HG03520 (cell line): ENCODE measurements around the gene ADRM1.
A peak's percentile ranks its signal among the peaks of the same experiment; 100 is the strongest.

Source experiments
- ATAC-seq: cut with Tn5 transposase; IDR thresholded peaks from one replicate; pipeline ENCODE4 v1.9.1; 2021; ENCODE audit warnings: mild to moderate bottlenecking, moderate library complexity; ENCODE audit not compliant: unreplicated experiment

ADRM1 gene, protein sequence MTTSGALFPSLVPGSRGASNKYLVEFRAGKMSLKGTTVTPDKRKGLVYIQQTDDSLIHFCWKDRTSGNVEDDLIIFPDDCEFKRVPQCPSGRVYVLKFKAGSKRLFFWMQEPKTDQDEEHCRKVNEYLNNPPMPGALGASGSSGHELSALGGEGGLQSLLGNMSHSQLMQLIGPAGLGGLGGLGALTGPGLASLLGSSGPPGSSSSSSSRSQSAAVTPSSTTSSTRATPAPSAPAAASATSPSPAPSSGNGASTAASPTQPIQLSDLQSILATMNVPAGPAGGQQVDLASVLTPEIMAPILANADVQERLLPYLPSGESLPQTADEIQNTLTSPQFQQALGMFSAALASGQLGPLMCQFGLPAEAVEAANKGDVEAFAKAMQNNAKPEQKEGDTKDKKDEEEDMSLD

DNA sequence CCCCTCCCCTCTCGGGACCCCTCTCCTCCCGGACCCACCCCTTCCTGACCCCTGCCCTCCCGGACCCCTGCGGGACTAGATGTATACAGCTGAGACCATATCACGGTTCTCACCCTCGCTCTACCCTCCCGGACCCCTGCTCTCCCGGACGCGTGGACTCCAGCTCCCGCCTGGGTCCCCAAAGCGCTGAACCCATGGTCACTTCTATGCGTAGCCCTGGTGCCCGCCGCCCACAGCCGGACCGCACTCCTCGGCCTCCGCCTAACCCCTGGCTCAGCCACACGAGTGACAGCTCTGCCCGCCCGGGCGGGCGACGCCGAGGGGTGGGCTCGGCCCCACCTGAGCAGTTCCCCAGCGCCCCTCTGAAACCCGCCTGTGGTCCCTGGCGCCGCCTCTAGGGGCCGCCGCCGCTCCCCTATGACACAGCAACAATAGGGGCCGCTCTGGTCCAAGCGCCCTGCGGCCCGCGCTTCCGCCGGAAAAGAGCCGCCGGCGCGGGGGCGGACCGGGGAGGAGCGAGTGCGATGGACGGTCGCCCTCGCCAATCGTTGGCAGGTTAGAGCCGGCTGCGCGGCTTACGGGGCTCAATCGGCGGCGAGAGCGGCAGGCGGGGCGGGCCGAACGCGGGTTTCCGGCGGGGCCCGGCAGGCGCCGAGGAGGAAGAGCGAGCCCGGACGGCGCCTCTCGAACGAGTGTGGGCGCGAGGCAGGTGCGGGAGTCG, at the start of gene ADRM1:
TSS of gene ADRM1 (plus strand) at position 657 of the 721 bp plus-strand sequence. CDS start 572 bp downstream, outside the sequence.
- ATAC-seq, result peak; percentile 83

DNA sequence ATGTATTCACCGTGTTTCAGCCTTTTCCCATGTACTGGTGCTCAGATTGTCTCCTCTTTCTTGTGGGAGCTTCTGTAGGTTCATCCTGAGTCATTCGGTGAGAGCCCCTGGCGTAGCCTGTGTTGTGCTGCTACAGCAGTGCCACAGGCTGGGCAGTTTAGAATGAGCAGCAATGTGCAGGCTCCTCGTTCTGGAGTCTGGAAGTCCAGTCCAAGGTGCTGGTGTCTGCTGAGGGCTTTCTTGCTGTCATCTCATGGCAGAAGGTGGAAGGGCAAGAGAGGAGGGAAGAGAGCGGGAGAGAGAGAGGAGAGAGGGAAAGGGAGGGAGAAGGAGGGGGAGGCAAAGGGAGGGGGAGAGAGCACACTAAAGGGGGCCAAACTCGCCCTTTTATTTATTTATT, 49.4 kb upstream of the ADRM1 start:
- ATAC-seq, result no peak

DNA sequence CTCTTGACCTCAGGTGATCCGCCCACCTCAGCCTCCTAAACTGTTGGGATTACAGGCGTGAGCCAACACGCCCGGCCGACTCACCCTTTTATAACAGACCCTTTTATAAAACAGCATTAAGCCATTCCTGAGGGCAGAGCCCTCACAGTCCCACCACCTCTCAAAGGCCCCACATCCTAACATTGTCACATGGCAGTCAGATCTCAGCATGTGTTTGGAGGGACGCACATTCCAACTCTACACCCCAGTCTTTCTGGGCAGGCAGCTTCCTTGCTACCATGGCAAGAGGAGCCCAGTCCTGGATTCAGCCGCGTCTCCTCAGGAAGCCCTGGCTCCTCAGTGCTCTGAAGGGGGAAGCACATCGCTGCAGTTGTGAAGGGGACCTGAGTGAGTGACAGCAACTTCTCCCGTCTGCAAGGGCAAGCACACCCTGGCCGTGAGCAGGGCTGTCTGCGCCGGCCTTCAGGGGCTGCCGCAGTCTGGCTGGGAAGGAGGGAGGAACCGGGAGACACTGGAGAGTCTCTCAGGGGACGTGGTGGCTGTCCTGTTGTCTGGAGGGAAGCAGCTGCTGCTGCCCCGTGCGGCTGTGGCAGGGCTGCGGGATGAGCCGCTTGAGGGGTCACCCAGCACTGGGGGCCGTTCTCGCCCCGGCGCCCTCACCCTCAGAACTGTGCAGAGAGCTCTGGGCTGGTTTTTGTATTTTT, 48.6 kb upstream of the ADRM1 start:
- ATAC-seq, result no peak

DNA sequence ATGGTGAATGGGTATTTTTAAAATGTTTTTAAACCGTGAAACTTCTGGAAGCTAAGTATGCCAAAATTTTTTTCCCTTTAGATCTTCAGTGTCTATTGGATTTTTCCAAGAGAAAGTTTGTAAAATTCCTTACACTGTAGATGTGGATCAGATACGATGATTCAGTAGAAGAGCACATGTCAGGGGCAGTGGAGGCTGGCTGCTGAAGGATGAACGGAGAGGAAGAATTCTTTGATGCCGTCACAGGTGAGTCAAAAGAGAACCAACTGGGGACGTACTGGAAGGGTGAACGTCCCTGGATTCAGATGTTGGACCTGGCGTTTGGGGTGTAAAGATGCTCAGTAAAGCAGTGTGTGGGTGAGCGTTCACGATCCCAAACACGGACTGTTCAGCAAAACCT, 46.8 kb upstream of the ADRM1 start:
- no peak for ATAC-seq

DNA sequence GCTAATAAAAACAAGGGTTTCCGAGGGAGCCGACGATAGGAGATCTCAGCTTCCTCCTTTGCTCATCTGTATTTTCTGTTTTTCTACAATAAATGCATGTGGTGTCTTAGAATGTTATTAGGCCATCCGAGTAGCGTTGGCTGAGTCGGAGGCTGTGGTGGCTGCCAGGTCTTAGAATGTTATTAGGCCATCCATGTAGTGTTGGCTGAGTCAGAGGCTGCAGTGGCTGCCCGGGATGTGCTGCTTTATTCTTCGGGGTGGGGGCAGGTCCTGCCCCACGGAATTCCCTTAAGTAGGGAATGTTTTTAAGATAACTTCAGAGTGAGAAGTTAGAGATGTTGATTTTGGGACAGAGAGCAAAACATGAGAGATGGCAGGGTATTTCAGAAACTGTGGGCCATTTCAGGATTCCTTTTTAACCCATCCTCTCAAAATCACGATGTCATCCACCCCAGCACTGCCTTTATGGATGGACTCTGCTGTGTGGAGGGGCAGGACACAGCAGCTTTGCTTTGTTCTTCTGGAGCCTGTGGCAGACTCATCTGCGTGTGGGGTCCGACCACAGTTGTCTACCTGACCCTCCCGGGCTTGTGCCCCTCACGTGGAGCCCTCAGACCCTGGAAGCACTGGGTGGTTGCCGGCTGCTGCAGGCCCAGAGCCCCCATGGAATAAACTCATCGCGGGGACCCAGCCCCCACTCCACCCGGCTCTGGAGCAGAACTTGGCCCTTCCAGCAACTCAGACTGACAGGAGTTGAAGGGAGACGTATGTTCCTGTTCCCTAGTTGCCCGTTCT, 44.1 kb upstream of the ADRM1 start:
- ATAC-seq, result no peak

DNA sequence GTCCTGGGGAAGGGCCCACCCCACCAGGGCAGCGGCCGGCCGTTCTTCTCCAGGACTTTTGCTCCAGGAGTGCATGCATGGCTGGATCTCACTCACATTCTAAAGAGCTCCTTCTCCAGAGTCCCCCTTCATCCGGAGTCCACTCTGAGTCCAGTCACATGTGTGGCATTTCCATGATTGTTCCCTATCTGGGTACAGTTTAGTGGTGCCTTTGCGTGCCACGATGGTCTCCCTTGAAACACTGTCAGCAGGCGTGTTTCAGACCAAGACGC, 43.6 kb upstream of the ADRM1 start:
- ATAC-seq, result no peak

DNA sequence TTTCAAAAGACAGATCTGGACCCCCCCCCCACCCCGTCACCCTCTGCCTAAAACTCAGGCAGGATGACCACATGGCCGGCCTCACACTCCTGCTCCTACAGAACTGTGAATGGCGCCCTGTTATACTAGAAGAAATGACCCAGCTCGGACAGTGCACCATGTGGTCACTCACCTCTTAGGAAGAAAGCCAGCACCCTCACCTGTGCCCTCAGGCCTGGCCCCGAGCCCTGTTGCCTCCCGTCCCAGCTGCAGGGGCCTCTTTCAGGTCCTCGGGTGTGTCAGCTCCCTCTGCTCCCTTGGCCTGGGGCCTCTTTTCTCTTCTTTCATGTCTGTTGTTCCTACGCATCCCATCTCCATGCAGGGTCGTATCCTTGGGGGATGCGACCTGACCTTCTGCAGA, 40.7 kb upstream of the ADRM1 start:
- ATAC-seq, result no peak

DNA sequence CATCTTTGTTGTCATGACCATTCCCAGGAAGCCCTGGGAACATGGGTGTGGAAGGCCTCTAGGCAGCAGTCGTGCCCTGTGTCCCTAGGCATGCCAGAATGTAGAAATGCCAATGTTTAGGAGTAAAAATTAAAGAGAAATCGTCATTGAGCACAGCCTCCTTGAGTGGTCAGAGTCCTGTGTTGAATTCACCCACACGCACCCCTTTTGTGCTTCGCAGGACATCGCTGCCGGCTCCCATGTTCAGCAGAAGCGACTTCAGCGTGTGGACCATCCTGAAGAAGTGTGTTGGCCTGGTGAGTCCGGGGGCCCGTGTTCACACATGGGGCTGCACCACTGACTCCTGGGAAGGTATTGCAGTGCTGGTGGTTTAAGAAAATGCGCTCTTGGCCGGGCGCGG, 39.4 kb upstream of the ADRM1 start:
- no peak for ATAC-seq

DNA sequence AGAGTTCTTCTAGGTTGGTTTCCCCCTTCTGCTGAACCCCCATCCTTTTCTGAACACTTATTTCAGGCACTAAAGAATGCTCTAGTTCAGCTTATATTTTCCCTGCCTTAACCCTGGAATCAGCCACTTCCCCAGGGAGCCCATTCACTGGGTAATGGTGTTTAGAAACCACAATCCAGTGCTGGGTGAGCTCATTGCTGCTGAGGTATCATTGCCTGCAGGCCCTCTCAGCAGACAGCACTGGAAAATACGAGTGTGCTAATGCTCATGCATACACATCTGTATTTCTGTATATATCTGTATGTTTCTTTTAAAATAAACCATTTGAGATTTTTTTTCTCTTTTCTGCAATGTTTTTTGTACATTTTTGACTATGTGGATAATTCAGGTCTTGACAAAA, 37.4 kb upstream of the ADRM1 start:
- no peak for ATAC-seq

DNA sequence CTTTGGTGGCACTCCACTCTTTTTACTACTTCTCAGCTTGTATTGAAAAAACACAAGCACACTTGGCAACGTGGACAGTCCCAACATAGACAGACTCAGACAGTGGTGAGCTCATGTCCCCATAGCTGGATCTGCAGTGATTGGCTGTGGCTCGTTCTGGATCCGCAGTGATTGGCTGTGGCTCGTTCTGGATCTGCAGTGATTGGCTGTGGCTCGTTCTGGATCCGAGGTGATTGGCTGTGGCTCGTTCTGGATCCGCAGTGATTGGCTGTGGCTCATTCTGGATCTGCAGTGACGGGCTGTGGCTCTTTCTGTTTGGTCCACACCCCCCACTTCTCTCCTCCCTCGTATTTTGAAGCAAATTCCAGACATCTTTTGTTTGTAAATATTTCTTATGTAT, 36.5 kb upstream of the ADRM1 start:
- ATAC-seq, result no peak

DNA sequence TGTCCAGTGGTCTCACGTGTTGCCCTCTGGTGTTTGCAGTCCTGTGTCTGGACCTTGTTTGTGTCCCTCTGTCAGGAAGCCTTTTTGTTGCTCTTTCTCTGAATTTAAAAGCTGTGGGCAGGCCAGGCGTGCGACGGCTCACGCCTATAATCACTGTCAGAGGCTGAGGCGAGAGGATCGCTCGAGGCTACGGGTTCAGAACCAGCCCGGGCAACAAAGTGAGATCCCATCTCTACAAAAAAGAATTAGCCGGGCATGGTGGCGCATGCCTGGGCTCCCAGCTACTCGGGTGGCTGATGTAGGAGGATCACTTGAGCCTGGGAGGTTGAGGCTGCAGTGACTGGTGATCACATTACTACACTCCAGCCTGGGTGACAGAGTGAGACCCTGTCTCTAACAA, 35.9 kb upstream of the ADRM1 start:
- no peak for ATAC-seq

DNA sequence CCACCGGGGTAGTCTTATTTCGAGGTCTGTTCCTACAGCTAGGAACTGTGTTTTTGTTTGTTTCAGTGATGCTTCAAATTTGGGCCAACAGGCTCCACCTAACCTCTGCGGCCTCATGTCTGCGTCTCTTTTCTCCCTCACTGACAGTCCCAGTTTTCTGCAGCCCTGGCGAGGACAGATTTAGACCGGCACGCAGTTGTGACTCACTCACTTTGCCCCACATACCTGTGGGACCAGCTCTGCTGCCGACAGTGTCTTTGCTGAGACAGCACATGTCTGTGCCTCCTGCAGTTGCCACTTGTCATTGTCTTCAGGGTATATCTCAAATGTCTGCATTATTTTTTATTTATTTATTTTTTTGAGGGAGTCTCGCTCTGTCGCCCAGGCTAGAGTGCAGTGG, 35.3 kb upstream of the ADRM1 start:
- ATAC-seq, result no peak

DNA sequence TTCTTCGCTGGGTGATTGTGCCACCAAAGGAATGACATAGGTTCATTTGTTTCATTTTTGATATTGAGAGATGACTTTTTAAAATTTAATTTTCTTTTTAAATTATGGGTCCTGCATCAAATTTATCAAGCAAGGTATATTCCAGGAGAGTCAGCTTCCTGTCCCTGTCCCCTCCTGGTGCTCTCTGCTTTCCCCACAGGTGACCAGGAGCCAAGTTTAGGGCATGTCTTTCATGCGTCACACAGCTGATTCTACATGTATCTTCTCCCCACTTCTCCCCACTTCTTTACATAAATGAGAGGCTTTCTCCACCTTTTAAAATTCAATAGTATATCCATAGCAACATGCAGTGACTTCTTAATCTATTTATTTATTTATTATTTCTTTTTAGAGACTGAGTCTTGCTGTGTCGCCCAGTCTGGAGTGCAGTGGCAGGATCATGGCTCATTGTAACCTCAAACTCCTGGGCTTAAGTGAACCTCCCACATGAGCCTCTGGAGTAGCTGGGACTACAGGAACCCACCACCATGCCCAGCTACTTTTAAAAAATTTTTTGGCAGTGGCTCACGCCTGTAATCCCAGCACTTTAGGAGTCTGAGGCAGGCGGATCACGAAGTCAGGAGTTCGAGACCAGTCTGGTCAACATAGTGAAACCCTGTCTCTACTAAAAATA, 34.4 kb upstream of the ADRM1 start:
- no peak for ATAC-seq

DNA sequence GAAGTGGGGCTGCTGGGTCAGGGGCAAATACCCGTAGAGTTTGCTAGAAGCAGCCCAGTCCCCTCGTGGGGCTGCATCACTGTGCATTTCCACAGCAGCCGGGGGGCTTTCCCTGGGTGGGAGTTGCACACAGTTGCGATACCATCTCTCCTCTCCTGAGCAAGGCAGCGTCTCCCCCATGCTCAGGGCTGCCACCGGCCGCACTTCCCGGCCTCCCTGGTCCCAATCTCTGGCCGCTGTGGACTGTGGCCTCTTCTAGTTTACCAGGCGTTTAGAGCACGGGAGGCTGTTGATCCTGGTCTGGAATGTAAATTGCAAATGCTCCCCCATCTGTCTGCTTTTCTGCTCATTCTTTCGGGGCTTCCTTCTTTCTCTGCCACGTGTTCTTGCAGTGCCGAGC, 33.4 kb upstream of the ADRM1 start:
- no peak for ATAC-seq

DNA sequence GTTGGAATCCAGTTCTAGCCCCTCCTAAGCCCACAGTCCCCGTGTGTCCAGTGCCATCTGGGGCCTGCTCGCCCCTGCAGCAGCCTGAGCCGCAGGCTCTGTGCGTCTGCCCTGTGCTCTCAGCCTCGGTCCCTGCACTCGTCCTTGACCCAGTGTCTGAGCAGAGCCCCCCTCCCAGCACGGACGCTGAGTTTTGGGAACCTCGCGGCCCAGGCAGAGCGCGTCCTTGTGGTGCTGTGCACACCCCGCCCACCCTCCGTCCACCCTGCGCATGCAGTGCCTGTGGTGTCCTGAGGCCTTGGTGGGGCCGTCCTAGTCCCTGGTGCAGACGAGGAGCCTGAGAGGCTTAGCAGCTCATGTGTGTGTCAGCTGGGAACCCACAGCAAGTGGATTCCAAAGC, 32.9 kb upstream of the ADRM1 start:
- no peak for ATAC-seq

DNA sequence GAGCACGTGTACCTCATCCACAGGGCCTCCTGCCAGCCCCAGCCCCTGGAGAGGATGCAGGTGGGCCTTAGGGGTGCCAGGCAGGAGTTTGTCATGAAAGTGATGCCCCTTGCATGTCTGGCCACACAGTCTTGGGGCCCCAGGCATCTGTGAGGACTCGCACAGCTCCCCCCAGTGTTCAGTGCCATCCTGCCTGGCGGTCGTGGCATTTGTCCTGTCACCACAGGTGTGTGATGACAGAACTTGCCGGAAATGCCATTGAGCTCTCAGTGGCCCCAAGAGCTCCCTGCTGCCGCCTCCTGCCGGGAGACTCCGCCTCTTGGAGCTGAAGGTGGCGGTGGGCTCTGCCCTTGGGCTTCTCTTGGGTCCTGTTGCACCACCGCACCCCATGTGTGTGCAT, 30.6 kb upstream of the ADRM1 start:
- no peak for ATAC-seq

DNA sequence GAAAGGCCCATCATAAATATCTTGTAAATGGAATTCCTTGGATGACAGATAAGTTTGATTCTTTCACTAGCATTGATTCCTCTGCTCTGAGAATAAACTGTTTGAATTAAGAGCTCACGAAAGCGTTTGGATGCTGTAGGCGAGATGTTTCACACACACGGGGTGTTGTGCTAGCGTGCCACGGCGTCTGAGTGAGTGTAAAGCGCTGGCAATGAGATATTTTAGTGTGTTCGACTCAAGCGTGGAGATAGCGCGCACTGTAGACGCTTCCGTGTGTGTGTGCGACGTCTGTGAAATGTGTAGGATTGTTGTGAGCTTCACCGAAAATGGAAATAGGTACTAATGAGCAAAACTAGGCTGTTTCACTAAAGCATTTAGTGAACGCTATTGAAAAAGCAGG, 29.4 kb upstream of the ADRM1 start:
- ATAC-seq, result no peak

DNA sequence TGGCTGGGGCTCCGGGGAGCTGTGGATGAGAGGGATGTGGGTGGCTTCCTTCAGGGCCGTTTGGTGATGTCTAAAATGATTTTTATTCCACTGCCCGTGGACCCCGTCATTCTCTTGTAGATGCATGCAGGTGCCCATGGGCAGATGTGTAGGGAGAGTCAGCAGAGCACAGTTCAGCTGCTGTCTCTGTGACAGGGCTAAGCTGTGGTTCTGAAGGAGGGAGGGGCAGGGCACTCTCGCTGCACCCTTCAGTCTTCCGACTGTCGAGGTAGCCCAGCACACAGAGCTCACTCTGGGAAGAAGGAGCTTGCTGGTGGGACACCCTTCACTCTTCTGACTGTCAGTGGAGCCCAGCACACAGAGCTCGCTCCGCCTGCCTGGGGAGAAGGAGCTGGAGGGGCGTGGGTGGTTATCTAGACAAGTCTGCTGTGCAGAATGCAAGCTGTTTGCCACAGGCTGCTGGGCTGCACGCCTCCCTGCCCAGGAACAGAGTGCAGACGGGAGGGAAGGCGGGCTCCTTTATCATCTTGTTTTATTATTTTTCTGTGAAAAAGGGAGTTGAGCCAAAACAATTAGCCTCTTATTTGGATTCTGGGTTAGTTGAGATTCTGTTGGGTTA, 28.4 kb upstream of the ADRM1 start:
- ATAC-seq, result no peak

DNA sequence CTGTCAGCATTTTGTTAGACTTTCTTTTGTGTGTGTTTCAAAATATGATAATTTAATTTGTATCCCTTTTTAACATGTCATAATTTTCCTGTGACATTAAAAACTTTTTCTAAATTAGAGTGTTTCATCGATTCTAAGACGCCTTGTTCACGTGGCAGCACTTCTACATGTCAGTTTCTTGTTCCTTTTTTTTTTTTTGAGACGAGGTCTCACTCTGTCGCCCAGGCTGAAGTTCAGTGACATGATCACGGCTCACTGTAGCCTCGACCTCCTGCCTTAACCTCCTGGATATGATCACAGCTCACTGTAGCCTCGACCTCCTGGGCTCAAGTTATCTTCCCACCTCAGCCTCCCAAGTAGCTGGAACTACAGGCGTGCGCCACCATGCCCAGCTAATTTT, 27.6 kb upstream of the ADRM1 start:
- ATAC-seq, result no peak

DNA sequence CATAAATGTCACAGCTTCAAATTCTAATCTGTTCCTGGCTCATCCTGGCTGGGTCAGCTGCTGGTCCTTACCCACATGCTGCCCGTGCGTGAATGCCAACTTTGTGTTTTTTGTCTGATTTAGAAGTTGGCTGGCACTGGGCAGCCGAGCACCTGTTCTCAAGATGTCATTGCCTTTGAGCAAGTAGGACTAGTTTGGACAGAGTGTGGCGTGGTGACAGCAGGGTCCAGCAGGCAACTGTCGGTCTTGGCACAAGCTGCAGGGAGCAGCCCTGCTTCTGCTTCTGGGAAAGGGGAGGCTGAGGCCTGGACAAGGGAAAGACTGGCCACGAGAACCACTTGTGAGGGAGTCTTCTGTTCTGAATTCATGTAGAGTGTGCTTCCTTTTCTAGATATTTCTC, 26.4 kb upstream of the ADRM1 start:
- no peak for ATAC-seq
